Stimulated activated CD4-positive, alpha-beta T cell treated with anti-CD3 and anti-CD28 coated beads, Interleukin-15, amount 100 ng/mL, for 24 hours (primary cell): ENCODE data around the gene CHRM2.
"Not testable (repeated sequence)": the region's sequence is repeated elsewhere in the genome, so short reads cannot be mapped to it uniquely, and the experiment has no call there.

Experiments
- DNase-seq: peaks from one replicate; pipeline ENCODE4 v3.0.0-alpha.2; 2020

The CHRM2 gene

DNA sequence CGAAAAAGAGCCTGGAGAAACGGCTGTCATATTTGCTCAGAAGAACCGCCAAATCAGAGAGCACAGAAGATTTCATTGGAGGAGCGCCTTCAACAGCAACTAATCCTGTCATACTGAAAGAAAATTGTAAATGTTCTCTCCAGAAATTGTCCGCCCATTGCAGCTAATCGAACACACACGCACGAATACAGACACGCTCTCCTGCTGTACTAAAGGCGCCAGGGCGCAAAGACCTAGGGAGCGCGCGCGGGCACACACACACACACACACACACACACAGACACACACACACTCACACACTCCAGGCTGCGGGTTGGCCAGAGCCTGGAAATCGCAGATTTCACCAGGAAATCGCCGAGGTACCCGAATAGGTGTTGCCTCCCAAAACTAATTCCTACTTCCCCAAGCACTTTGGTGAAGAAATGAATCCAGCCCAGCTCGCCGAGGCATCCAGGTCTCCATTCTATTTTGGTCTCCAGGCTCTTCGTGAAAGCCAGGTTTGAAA is at the start of gene CHRM2:
Gene CHRM2, plus strand, starts transcription at position 157 of the 505 bp plus-strand sequence. CDS start 146,214 bp downstream, outside the sequence.
- DNase-seq, result no peak

DNA sequence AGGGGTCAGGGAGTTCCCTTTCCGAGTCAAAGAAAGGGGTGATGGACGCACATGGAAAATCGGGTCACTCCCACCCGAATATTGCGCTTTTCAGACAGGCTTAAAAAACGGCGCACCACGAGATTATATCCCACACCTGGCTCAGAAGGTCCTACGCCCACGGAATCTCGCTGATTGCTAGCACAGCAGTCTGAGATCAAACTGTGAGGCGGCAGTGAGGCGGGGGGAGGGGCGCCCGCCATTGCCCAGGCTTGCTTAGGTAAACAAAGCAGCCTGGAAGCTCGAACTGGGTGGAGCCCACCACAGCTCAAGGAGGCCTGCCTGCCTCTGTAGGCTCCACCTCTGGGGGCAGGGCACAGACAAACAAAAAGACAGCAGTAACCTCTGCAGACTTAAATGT is 37.1 kb upstream of the CHRM2 start:
- not testable (repeated sequence) for DNase-seq

DNA sequence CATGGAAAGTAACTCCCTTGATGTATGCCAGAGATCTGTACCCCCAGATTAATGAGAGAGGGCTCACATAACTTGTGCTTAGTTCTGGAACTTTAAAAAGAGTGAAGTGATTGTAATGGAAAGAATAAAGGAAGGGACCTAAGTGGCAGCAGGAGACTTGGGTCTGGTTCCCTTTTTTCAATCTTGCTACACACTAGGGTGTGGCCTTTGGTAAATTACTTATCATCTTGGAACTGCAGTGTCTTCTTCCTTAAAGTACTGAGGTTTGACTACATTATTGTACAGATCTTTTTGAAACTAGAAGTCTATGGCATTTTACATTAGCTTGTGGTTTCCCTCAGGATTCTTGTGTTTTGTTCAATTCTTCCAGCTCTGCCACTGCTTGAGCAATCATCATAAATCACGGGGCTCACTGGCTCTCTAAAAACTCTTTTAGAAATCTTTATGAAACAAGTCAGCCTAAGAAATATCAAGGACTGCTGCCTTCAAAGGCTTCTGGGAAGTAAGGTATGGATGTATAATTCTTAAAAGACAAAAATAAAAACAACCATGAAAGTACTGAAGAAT is 22.5 kb upstream of the CHRM2 start:
- no peak for DNase-seq

DNA sequence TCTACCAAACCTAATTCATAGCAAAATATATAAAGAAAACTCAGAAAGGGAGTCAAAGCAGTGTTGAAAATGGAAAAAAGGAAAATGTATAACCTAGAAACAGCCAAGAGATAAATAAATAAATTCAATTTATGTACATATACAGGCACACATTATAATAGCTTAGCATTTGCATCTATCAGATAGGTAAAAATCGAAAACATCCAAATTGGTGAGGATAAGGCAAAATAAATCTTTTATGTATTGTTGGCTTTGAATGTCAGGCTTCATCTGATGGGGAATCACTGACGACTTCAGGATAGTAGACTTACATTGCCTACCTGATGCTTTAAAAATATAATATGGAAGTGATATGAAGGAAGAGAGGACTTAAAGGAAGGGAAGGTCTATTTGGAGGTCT is 20.6 kb upstream of the CHRM2 start:
- no peak for DNase-seq

DNA sequence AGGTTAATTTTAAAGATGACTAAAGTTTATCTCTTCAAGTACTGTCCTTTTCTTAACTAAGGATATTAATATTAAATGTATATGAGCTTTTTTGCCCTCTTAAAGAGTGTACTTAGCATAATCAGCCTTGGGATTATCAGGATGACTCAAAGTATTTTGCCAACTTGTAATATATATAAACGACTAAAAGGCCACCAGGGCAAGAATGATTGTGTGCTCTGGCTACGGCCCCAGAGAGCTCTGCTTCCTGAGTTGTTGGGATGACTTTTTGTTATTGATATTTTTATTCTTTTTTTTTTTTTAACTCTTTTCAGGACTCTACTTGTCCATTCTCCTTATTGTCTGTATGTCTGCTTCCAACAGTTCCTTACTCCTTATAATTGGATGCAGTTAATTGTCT is 14.8 kb upstream of the CHRM2 start:
- DNase-seq, result no peak

DNA sequence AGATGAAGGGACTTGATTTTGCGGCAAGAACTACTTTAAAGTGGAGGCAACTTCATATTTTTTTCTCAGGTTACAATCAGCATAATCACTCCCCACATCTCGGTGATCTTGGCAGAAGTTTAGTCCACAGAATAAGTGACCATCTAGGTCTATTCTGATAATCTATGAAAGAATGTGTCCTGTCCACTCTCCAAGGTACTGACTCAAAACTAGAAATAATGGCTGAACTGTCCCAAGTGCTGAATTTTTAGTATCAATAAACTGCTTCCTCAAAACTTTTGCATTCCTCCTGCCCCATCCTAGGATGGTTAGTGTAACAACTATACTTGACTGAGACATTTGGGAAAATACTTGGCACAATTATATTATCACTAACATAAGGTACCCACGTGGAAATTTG is 10.9 kb upstream of the CHRM2 start:
- no peak for DNase-seq

DNA sequence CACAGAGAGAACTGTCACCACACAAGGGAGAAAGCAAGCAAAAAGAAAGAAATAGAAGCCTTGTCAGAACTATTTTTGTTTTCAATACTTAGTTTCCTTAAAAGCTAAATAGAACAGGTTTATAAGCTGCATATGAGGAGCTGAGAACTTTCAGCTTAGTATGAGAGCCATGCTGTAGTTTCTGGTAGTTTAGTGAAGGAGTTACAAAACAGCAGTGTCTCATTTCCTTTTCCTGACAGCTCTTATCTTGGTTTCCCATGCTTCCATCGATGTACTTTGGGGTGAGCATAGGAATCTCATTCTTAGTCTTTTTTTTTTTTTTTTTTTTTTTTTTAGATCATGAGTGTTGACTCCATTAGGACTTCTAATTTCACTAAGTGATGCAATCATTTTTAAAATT is 8.6 kb upstream of the CHRM2 start:
- DNase-seq, result no peak

DNA sequence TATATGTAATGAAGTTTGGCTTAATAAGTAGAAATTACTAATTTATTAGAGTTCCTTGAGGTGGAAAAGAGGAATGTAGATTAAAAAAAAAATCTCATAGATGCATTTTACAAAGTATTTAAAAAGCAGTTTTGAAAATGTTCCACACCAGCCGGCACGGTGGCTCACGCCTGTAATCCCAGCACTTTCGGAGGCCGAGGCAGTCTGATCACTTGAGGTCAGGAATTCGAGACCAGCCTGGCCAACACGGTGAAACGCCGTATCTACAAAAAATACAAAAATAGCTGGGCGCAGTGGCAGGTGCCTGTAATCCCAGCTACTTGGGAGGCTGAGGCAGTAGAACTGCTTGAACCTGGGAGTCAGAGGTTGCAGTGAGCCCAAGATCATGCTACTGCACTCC is 3.2 kb upstream of the CHRM2 start:
- DNase-seq, result no peak

DNA sequence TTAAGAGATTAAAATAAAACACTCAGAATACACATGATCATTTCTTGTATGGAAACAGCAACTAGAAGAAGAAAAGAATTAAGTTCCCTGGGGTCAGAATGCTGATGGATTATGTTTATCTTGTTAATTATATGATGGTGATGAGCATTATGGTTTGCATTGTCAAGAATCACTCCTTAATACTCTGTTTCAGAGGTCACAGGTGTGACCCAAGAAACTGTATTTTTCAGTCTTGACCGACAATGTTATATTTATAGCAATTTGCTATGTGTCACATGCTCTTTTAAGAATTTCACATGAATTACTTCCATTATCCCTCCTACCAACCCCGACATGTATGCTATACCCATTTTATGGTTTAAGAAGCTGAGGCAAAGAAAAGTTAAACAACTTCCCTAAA is 2.7 kb upstream of the CHRM2 start:
- DNase-seq, result no peak

DNA sequence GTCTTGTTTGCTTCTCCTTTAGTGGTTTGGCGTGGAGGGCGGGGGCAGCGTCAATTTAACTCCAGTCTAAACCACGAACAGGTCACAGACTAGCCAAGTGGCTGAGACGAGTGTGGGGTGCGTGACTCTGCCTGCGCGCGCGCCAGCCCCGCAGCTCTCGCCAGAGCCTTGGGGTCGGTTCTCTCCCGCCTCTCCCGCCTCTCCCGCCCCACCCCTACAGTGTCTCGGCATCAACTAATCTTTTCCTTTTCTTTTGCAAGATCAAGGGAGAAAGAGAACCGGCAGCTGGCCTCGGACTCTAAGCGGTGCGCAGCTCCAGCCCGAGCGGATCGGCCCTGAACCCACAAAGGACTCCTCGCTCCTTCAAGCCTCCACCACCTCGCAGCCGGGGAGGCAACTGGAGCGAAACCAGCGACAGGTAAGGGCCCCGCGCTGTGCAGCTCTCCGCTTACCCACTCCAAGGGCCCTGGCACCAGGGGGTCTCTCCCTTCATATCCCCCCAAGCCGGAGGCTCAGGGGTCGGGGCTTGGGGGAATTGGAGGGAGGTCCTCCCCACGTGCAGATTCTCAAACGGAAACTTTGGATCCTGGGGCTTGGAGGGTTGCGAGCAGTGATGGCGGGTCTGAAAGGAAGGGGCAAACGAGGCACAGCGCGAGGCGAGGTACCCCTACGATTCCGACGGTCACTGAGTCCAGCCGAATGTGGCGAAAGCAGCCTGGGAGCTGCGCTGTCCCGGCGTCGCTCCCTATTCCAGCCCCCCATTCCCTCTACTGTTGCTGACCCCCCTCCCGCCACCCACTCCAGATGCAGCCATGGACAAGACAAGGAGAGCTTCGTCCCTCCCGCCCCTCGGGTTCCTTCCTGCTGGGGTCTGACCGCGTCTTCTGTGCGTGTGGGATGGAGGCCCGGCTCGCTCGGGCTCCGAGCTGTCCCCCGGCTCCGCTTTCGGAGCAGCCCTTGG is 829 bp downstream of the CHRM2 start:
- DNase-seq, result no peak

DNA sequence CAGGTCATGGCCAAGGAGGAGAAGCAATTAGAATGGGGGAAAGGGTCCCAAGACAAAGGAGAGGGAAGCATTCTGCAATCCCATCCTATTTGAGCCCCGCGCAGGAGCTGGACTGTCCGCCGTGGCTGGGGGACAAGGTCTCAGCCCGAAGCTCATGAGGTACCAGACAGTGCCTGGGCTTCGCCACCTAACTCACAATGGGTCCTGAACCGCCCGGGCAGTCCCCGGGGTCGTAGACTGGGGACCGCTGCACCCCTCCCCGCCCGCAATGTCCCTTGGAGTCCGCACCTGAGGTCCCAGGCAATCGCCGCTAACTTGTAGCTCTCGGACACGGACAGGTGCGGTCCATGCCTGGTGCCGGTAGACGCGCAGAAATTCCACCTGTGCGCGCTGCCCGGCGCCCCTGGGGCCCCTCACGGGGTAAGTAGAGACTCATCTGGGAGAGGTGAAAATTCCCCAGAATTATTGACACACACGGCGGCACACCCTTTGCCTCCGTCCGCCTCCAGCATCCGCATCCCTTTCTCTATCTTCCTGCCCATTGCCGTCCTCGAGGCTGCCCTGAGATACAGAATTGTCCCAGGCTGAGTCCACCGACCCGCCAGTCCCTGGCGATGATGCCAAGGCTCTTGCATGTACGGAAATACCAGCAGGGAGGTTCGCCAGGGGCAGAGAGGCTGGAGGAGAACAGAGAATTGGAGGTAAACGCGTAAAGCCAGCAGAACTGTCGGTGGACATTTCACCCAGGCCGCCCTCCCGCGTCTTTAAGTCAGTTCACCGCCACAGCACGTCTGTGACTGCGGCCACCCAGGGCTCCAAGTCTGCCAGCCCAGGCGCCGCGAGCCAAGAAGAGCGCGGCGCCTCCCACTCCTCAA is 1.8 kb downstream of the CHRM2 start:
- DNase-seq, result no peak

DNA sequence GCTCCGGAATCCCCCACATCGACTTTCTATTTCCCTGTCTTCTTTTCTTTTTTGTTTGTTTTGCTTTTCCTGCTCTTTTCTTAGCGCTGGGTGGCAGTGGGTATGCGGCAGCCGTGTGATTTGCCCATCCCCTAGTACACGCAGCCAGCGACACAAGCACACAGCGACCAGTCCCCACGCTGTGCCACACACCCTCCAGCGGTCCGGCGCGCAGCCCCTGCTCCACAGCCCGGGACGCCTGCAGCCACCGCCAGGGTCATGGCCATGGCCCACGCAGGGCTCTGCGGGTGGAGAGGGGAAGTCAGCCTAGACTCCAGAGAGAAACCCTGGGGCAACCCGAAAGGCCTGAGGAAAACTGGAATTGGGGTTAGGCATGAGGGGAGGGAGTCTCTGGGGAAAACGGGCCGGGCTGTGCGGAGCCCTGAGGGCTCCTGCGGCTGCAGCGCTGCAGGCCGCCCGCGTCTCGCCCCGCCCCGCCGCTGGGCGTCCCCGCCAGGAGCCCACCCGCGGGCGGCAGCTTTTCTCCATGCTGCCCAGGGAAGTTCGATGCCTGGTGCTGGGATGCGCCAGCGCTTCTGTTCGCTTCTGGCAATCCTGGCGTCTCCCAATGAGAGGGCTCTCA is 2.5 kb downstream of the CHRM2 start:
- DNase-seq, result no peak

DNA sequence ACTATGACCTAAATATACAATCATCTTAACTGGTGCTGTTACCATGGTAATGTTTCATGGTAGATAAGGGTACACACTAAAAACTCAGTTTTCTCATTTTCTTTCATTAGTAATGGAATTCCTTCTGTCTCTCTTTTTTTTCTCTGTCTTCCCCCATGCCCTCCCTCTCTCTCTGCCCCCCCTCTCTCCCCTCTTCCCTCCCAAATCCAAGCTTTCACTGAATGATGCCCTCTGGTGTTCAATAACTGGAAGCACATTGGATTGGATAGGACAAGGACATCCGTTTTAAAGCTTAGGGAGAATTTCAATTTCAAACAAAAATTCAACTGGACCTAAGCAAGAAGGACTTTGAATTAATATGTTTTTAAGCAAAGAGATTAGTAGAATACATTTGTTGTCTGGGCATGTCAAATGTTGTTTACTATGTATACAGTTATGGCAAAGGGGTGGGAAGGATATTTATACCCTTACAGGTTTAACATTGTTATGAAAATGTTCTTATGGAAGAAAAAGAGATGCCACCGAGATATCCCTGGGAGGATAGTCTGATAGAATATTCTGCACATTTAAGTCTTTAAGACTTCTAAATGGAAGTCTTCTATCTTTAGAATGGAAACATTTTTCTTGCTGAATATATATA is 6.1 kb downstream of the CHRM2 start:
- DNase-seq, result no peak

DNA sequence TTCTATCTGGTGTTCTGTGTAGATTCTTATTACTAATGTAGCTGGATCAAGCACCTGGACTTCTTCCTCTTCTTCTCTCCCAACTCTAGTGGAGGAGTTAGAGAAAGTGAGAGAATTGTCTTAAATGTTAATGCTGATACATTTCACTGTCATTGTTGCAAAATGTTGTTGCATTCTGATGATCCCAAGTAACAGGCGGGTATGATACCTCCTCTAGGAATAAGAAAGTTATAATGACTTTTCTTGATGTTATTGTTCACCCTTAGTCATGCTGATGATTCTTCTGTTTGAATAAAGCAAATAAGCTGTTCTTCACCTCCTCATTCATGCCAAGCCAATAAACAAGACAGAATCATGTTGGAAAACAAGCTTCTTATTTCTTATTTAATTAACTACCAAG is 9.1 kb downstream of the CHRM2 start:
- no peak for DNase-seq

DNA sequence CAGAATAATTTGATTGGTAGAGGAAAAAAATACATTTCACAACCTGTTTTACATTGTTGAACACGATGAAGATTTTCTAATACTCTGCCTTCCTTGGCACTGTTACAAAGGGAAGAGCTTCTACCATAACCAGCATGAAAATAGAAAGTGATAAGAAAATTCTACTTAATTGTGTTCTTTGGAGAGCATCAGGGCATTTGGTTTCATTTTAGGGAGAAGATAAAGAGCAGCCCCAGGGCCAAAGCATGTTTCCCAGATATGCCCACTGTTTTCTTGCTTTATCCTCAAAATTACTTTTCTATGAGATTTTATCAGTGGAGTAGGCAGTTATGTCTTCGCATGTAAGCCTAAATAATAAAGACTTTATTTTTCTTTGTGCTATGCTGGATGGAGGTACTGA is 9.5 kb downstream of the CHRM2 start:
- no peak for DNase-seq

DNA sequence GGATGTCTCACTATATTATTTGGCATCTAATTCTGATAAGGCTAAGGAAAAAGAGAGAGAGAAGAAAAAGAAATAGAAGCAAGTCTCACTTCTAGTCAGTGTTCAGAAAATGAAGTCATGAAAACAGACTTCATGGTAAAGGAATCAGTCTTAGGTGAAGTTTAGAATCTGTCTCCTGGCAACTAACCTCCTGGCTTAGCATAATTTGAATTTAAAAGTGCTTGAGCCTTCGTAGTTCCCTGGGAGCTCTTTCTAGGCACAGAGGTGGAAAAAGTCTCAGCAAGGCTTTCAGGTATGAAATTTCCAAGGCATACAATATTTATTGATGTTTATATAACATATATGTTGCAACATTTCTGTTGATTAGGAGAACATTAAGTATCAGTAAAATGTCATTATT is 10.4 kb downstream of the CHRM2 start:
- DNase-seq, result no peak

DNA sequence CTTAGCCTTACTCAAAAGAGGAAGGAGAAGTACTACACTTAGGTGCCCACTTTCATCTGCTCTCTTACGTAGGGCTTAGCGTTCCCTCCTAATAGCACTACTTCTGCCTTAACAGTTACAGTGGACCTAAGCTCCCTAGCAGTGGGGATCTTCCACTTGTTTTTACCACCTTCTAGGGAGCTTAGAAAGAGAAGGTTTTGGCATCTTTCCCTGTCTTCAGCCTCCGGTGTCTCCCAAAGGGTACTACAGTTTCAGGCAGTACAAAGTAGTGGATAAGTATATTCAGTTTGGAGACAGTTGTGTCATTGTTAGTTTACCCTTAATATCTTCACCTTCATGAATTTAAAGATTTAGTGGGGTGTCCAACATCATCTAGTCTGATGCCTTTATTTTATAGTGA is 14.6 kb downstream of the CHRM2 start:
- no peak for DNase-seq

DNA sequence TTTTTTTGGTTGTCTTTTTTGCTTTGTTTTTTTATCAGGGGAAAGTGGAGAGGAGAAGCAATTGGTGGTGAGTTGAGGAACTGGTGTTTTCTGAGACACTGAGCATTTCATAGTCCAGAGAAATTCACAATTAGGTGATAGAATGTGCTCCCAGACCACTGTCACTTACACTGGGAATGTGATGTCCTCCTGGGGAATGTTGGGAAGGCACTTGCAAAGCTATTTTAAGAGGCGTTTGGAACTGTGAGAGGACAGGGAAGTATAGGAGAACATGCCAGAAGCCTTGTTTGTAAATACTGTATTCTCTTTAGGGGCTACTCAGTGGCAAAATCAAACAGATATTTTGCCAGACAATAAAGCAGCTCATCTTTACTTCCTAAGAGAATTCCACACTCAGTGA is 16.0 kb downstream of the CHRM2 start:
- no peak for DNase-seq

DNA sequence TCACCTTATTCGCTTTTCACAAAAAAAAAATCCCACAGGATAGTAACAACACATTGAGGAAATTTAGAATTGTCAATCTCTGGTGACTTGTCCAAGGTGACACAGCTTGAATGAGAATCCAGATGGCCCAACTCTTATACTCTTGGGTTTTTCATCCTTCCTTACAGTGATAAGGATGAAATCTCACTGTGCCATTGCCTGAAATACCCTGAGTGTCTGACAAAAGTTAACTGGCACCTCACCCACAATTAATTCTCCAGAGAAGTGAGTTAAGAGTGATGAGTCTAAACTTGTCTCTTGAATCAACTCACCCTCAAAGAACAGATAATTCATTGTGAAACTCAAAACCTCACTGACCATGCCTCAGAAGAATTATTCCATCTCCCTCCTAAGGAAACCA is 18.9 kb downstream of the CHRM2 start:
- DNase-seq, result no peak

DNA sequence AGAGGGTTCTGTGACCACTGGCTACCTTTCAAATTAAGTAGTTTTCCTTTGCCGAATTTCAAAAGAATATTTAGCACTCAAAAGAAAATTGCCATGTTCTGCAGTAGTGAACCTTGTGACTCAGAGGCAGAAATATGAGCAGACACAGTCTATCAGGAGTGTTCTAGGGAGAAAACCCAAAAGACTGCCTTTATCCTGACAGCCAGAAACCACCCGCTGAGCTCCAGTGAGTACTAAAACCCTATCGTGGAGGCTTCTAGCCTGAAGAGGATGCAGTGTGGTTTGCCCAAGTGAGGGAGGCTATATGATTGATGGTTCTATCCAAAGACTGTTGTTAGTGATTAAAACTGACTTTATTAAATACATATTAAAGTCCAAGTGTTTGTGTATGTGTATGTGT is 21.9 kb downstream of the CHRM2 start:
- DNase-seq, result no peak

DNA sequence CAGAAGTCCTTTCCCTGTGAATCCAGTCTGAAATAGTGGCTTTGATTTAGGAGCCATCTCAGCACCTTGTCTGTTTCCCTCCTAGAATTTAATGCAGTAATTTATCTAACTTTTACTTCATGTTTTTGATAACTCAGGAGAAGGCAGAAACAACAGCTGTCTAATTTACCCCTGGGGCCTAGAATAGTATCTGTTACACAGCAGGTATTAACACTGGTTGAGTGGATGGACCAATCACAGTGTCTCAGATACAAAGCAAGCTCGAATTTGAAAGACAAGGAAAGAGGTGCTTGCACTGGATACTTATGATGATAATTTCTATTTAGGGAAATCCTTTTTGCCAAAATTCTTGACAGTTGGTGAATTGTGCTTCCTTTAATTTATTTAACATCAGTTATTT is 23.4 kb downstream of the CHRM2 start:
- DNase-seq, result no peak

DNA sequence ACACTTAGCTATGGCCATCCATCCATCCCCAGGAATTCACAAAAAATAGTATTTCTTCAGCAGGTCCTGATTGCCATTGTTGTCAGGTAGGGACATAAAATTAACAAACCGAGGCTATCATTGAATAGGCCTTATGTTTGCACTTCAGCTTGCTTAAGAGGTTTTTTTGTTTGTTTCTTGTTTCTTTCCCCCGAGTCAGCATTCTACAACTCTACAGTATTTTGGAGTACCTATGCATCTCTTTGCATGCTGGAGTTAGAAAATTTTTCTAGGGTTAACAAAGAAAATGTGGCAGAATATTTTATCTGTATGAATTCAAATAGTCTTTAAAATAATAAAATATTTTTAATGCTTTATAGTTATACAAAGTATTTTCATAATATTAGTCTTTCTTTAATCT is 26.3 kb downstream of the CHRM2 start:
- no peak for DNase-seq
